HFFc6 (cell line): ENCODE results near the gene FABP3. TPM values are rescaled to one million over a fixed set of nuclear protein-coding genes. Genes with fewer than 3 reads are reported as not detected.

ENCODE experiments used
- DNase-seq: peaks from one replicate; pipeline ENCODE4 v3.0.0-alpha.2; 2018
- H3K27ac Mint-ChIP-seq: 2 replicates; pipeline ENCODE4 v1.8.0; 2020; ENCODE audit warnings: mild to moderate bottlenecking, mixed read lengths
- H3K27me3 Mint-ChIP-seq: 2 replicates; pipeline ENCODE4 v1.8.0; 2021; ENCODE audit warnings: mild to moderate bottlenecking, moderate library complexity, mixed read lengths; ENCODE audit not compliant: insufficient read depth
- H3K36me3 Mint-ChIP-seq: 2 replicates; pipeline ENCODE4 v1.8.0; 2021; ENCODE audit warnings: low read depth, mixed read lengths
- H3K4me1 Mint-ChIP-seq: 2 replicates; pipeline ENCODE4 v1.8.0; 2020; ENCODE audit warnings: low read depth, mixed read lengths
- H3K4me3 Mint-ChIP-seq: 2 replicates; pipeline ENCODE4 v1.8.0; 2020; ENCODE audit warnings: mild to moderate bottlenecking, moderate library complexity, mixed read lengths
- H3K9me3 Mint-ChIP-seq: 2 replicates; pipeline ENCODE4 v1.8.0; 2020; ENCODE audit warnings: mild to moderate bottlenecking, mixed read lengths
- total RNA-seq, 6 experiments: library from RNA; stranded (reverse); fragmentation: NEBNext Ultra II Directional; extraction: Animal tissue kit (Norgen Biotek cat#: 25700); gene quantifications; 2 replicates in 1 of 6; 3 replicates in 5 of 6; pipeline ENCODE4 v1.2.3, GENCODE V29; 2021
- TF ChIP-seq, protein P1 (sequence below): fragments of 200-600 bp; sonication (generic); IDR thresholded peaks from 2 replicates; pipeline ENCODE4 v1.5.0; 2021; ENCODE audit warnings: antibody characterized with exemption, mild to moderate bottlenecking

Gene FABP3
- total RNA-seq, 6 experiments from 2014 or later = 1.4 to 3.3 (median 2.2) TPM

DNA sequence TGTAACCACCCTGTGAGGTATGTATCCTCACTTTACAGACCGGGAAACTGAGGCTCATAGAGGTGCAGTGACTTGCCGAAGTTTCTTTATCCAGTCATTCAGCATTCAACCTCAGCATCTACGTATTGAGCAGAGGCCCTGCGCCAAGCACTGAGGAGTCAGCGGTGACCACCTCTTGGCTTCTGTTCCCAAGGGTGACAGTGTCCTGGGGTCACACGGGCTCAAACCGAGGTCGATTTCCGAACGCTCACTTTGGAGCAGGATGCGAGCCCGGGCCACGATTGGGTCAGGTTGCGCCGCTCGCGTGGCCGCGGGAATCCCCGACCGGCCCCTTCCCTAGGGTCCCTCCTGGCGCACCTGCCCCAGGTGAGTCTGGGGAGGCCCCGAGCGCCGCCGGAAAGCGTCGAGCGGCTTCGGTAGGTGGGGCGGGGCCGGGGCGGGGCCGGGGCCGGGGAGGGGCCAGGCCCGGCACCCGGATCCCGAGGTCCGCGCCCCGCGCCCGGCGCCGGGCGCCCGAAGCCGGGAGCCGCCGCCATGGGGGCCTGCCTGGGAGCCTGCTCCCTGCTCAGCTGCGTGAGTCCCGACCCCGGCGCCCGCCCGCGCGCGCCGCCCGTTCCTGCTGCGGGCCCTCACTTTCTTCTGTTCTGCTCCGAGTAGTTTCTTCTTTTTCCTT lies 40.0 kb upstream of the FABP3 start, which contains the start of gene SERINC2:
Gene SERINC2 (plus strand): TSS at position 482 of the 673 bp plus-strand sequence. CDS start 53 bp downstream, at position 535.
- H3K27ac Mint-ChIP-seq = peak within 1 kb of the TSS; percentile 89
- no peaks in the 10 kb centered on the region for H3K27me3 Mint-ChIP-seq
- peak within 1 kb of the TSS; percentile 98 for H3K4me3 Mint-ChIP-seq
- TF ChIP-seq, protein P1, sequence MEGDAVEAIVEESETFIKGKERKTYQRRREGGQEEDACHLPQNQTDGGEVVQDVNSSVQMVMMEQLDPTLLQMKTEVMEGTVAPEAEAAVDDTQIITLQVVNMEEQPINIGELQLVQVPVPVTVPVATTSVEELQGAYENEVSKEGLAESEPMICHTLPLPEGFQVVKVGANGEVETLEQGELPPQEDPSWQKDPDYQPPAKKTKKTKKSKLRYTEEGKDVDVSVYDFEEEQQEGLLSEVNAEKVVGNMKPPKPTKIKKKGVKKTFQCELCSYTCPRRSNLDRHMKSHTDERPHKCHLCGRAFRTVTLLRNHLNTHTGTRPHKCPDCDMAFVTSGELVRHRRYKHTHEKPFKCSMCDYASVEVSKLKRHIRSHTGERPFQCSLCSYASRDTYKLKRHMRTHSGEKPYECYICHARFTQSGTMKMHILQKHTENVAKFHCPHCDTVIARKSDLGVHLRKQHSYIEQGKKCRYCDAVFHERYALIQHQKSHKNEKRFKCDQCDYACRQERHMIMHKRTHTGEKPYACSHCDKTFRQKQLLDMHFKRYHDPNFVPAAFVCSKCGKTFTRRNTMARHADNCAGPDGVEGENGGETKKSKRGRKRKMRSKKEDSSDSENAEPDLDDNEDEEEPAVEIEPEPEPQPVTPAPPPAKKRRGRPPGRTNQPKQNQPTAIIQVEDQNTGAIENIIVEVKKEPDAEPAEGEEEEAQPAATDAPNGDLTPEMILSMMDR = no peak
- H3K36me3 Mint-ChIP-seq = peaks cover 27% of the 10 kb centered on the region
- H3K4me1 Mint-ChIP-seq = peaks cover 75% of the 10 kb centered on the region
- no peak for DNase-seq
- no peaks in the 10 kb centered on the region for H3K9me3 Mint-ChIP-seq

GRCh38 chr1:31412205-31412604 lies 39.3 kb upstream of the FABP3 start:
- Mint-ChIP-seq H3K4me1 (peaks cover 69% of the 10 kb centered on the region), H3K4me3 (peak overlapping the region; percentile 84), H3K9me3 (no peaks in the 10 kb centered on the region), H3K27me3 (peaks cover under 1% of the 10 kb centered on the region; the same call in 1 of the 2 replicates), H3K36me3 (peaks cover 21% of the 10 kb centered on the region), H3K27ac (peak overlapping the region; percentile 68)
- TF ChIP-seq, protein P1 = no peak
- no peak for DNase-seq

DNA sequence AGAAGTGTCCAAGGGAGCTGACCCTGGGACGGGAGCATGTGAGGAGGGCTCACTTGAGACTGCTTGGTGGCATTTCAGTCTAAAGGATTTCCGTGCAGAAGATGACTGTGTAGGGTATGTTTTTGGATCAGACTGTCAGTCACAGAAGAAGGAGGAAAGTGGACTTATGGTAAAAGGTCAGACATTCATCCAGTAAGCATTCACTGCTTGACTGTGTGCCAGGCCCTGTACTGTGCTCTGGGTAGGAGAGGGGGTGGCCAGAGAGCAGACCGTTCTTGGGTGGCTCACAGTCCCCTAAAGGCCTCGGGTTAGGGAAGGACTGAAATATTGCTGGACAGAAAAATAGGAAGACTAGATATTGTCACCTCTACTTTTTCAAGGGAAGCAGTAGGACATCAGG lies 38.0 kb upstream of the FABP3 start:
- peak overlapping the region; percentile 28 for H3K4me3 Mint-ChIP-seq
- TF ChIP-seq, protein P1 = no peak
- H3K9me3 Mint-ChIP-seq = no peaks in the 10 kb centered on the region
- DNase-seq = peak; percentile 37
- H3K36me3 Mint-ChIP-seq = peaks cover 12% of the 10 kb centered on the region
- H3K4me1 Mint-ChIP-seq = peaks cover 58% of the 10 kb centered on the region
- H3K27ac Mint-ChIP-seq = peak overlapping the region; percentile 48
- peaks cover 1% of the 10 kb centered on the region; the same call in 1 of the 2 replicates for H3K27me3 Mint-ChIP-seq

DNA sequence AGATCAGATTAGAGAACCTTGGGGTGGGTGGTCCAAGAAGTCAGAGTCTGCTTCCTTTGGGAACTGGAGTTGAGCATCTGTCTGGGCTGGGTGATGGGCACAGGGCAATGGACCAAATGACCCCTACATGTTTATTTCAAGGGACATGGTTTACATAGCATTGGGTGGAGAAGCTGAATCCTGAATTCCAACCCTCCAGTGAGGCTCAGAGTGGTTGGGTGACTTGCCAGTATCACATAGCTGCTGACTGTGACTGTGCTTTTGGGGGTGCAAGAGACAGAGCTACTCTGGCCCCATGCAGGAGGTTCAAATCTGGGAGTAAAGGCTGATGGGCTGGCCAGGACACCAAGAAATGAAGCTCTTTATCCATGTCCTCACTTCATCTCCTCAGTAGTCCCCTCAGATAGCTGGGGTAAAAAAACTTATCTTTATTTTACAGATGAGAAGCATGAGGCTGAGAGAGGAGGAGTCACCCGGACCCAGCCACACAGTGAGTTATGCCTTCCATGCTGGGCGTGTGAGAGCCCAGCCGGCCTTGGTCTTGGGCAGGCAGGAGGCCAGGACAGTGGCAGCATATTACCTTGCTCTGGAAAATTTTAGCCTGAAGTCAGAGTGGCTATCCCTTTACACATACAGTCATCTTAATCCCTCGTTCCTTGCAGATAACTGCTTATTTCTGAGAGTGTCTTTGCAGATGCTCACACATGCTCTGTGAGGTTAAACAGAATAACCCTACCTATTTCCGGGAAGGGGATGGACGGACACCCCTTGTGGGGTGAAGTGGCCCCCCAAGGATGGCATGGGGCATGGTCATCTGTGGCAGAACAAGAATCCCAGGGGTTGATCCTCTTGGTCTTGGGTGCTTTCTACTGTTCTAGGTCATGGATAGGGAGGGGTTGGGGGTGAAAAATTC lies 37.3 kb upstream of the FABP3 start:
- TF ChIP-seq, protein P1 = no peak
- Mint-ChIP-seq H3K27me3 (peaks cover 1% of the 10 kb centered on the region; the same call in 1 of the 2 replicates), H3K4me3 (peak overlapping the region; percentile 28), H3K9me3 (no peaks in the 10 kb centered on the region), H3K4me1 (peaks cover 51% of the 10 kb centered on the region), H3K27ac (peak overlapping the region; percentile 48), H3K36me3 (peaks cover 5% of the 10 kb centered on the region)
- peak; percentile 35 for DNase-seq

GRCh38 chr1:31408788-31409318 lies 36.0 kb upstream of the FABP3 start:
- Mint-ChIP-seq H3K27ac (no peak overlapping the region), H3K9me3 (no peaks in the 10 kb centered on the region), H3K4me3 (no peak overlapping the region), H3K27me3 (peaks cover 1% of the 10 kb centered on the region; the same call in 1 of the 2 replicates), H3K4me1 (peaks cover 38% of the 10 kb centered on the region), H3K36me3 (peaks cover 4% of the 10 kb centered on the region)
- DNase-seq = no peak
- TF ChIP-seq, protein P1 = no peak
